Activated T-cell treated with anti-CD3 and anti-CD28 coated beads, Interleukin-2, amount 50 U/mL, for 24 hours (primary cell): Measurements from ENCODE around the gene FBLIM1.
A peak's percentile ranks its signal among the peaks of the same experiment; 100 is the strongest.

Experiments used
- DNase-seq: peaks from one replicate; pipeline ENCODE4 v3.0.0-alpha.2; 2020
- H3K27ac Mint-ChIP-seq: 2 replicates; pipeline ENCODE4 v1.8.0; 2020; ENCODE audit warnings: mild to moderate bottlenecking, mixed read lengths
- H3K27me3 Mint-ChIP-seq: 2 replicates; pipeline ENCODE4 v1.8.0; 2020; ENCODE audit warnings: mixed read lengths
- H3K36me3 Mint-ChIP-seq: 2 replicates; pipeline ENCODE4 v1.8.0; 2020; ENCODE audit warnings: low read depth, mixed read lengths
- H3K4me1 Mint-ChIP-seq: 2 replicates; pipeline ENCODE4 v1.8.0; 2020; ENCODE audit warnings: low read depth, mixed read lengths
- H3K4me3 Mint-ChIP-seq: 2 replicates; pipeline ENCODE4 v1.8.0; 2020; ENCODE audit warnings: mild to moderate bottlenecking, moderate library complexity, mixed read lengths
- H3K9me3 Mint-ChIP-seq: 2 replicates; pipeline ENCODE4 v1.8.0; 2020; ENCODE audit warnings: mixed read lengths

The FBLIM1 gene, protein sequence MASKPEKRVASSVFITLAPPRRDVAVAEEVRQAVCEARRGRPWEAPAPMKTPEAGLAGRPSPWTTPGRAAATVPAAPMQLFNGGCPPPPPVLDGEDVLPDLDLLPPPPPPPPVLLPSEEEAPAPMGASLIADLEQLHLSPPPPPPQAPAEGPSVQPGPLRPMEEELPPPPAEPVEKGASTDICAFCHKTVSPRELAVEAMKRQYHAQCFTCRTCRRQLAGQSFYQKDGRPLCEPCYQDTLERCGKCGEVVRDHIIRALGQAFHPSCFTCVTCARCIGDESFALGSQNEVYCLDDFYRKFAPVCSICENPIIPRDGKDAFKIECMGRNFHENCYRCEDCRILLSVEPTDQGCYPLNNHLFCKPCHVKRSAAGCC

DNA sequence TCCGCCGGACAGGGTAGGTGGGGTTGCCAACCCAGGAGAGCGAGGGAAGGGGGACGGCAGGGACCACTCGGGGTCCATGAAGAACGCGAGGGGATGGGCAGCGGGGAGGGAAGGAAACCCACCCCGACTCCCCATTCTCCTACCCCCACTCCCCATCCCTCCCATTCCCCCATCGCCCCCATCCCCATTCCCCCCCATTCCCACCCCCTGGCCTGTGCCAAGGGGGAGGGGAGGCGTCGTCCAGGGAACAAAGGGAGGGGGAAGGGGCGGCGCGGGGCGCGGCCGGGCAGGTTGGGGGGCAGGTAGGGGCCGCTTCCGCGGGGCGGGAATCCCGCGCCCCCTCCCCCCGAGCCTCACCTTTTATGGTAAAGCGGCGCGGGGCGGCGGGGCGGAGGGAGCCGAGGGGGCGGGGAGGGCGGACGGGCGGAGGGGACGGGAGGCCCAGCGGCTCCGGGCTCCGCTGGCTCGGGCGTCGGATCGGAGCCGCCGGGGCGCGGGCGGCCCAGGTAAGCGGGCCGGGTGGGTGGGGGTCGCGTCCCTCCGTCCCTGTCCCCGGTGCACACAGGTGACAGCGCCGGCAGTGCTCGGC is at the start of gene FBLIM1:
Gene FBLIM1 (plus strand): TSS at position 453 of the 589 bp plus-strand sequence. CDS start 6,189 bp downstream, outside the sequence.
- H3K9me3 Mint-ChIP-seq = no peaks in the 10 kb centered on the region
- H3K27ac Mint-ChIP-seq = no peak within 1 kb of the TSS
- peak within 1 kb of the TSS; percentile 59 for H3K4me3 Mint-ChIP-seq
- H3K36me3 Mint-ChIP-seq = no peaks in the 10 kb centered on the region
- DNase-seq = no peak
- H3K27me3 Mint-ChIP-seq = peaks cover 62% of the 10 kb centered on the region
- H3K4me1 Mint-ChIP-seq = peaks cover 18% of the 10 kb centered on the region

DNA sequence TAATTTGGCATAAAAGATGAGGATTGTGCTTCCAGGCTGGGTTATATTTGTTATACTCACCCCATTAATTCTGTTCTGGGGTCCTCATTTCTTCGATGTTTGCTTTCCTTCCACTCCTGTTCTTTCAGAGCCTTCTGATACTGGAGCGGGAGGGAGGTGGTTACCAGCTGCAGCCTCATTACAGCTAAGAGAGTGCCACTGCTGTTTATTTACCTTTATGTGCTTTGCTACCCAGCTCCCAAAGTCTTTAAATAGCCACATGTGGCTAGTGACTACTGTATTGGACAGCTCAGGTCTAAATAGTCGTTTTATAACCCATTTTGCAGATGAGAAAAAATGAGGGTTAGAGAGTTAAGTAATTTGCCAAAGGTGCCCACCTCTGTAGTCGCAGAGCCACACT is 49.4 kb upstream of the FBLIM1 start:
- Mint-ChIP-seq H3K27me3 (no peaks in the 10 kb centered on the region), H3K4me3 (no peak overlapping the region), H3K4me1 (peaks cover 14% of the 10 kb centered on the region), H3K36me3 (peaks cover 21% of the 10 kb centered on the region), H3K27ac (no peak overlapping the region), H3K9me3 (no peaks in the 10 kb centered on the region)
- DNase-seq = no peak

DNA sequence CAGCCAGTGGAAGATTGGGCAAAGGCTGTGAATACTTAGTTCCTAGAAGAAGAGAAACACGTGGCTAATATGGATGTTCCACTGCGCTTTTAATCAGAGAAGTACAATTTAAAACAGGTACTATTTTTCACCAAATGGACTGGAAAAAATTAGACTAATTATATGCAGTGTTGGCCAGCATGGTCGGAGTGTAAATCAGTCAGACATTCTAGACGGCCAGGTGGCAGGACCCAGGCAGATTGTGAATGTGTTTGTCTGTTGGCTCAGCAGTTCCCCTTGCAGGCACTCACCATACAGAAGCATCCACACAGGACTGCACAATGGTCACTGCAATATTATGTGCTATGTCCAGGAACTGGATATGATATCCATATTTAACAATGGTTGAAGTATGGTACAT is 46.4 kb upstream of the FBLIM1 start:
- DNase-seq = no peak
- peaks cover 26% of the 10 kb centered on the region for H3K36me3 Mint-ChIP-seq
- no peak overlapping the region for H3K27ac Mint-ChIP-seq
- no peaks in the 10 kb centered on the region for H3K9me3 Mint-ChIP-seq
- H3K4me1 Mint-ChIP-seq = peaks cover 10% of the 10 kb centered on the region
- no peak overlapping the region for H3K4me3 Mint-ChIP-seq
- no peaks in the 10 kb centered on the region for H3K27me3 Mint-ChIP-seq

DNA sequence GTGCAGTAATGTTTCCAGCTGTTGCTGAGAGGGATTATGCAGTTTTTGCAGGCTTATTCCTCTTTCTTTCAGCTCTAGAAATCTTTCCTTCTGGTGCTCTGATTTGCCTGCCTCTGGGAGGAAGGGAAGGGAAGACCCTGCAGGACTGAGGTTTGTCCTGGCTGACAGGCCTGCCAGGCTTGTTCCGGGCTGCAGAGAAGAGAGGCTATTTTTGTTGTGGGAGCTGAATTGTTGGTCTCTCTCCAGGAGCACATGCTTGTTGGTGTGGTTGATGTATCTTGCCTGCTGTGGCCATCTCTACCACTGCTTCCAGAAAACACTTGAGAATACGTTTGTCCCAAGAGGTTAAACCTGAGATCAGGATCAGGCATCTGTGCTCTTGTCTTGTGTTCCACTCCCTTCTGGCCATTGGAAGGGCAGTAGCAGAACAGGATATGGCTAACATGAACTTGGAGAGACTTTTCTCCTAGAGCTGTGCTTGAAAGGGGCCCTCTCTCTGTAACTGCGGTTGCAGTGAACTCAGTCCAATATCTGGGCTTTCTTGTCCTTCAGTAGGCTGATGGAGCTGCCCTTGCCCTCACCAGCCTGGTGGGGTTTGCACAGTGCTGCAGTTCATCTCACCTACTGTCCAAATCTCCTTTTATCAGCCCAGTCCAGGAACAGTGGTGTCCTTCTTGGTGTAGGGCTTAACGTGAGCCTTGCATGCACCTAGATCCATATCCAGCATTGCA is 44.0 kb upstream of the FBLIM1 start:
- H3K9me3 Mint-ChIP-seq = no peaks in the 10 kb centered on the region
- no peak overlapping the region for H3K4me3 Mint-ChIP-seq
- no peaks in the 10 kb centered on the region for H3K27me3 Mint-ChIP-seq
- DNase-seq = no peak
- H3K27ac Mint-ChIP-seq = peak overlapping the region; percentile 57
- peaks cover 8% of the 10 kb centered on the region for H3K4me1 Mint-ChIP-seq
- peaks cover 48% of the 10 kb centered on the region for H3K36me3 Mint-ChIP-seq

DNA sequence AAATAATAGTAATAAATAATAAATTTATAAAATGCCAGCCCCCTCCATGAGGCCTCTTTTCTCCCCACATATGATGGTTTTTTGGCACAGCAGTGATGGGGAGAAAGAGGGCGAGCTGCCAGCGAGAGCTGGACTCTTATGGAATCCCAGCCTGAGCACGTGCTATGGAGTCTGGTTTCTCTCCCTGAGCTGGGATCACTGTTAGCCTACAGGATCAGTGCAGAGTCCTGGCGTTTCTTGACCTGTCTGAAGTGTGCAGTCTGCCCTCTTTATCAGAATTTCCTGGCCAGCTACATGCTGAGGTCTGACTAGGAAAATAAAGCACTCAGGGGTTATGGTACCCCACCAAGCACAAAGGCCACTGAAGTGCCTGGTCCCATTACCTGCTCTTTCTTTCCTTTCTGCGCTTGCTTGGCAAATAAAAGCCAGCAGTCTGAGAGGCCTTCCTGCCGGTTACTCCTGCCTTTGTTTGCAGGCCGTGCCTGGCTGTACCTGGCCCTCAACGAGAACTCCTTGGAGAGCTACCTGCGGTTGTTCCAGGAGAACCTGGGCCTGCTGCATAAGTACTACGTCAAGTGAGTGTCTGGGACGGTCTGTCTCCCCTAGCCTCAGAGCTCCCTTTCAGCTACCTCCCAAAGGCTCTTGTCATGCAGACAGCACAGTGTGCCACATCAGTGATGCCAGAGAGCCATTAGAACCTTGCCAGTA is 41.0 kb upstream of the FBLIM1 start:
- no peak overlapping the region for H3K4me3 Mint-ChIP-seq
- H3K27me3 Mint-ChIP-seq = no peaks in the 10 kb centered on the region
- no peaks in the 10 kb centered on the region for H3K9me3 Mint-ChIP-seq
- no peak for DNase-seq
- H3K36me3 Mint-ChIP-seq = peaks cover 71% of the 10 kb centered on the region
- H3K4me1 Mint-ChIP-seq = peaks cover 1% of the 10 kb centered on the region
- no peak overlapping the region for H3K27ac Mint-ChIP-seq

DNA sequence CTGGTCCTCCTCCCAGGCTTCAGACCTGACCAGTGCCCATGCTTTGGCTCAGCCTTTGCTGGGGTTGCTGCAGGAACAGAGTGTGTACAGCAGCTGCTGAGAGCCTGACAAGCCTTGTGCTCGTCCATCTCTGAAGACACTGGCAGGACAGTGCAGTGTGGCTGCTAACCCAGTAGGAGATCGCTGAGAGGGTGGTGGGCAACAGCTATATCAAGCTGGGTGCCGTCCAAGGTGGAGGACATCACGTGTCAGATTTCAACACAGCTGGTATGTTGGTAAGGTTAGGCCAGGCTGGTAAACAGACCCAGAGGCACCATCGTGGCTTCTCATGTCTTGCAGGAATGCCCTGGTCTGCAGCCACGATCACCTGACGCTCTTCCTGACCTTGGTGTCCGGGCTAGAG is 40.4 kb upstream of the FBLIM1 start:
- Mint-ChIP-seq H3K4me3 (no peak overlapping the region), H3K36me3 (peaks cover 77% of the 10 kb centered on the region), H3K4me1 (peaks cover 1% of the 10 kb centered on the region), H3K27ac (no peak overlapping the region), H3K27me3 (no peaks in the 10 kb centered on the region), H3K9me3 (no peaks in the 10 kb centered on the region)
- no peak for DNase-seq

DNA sequence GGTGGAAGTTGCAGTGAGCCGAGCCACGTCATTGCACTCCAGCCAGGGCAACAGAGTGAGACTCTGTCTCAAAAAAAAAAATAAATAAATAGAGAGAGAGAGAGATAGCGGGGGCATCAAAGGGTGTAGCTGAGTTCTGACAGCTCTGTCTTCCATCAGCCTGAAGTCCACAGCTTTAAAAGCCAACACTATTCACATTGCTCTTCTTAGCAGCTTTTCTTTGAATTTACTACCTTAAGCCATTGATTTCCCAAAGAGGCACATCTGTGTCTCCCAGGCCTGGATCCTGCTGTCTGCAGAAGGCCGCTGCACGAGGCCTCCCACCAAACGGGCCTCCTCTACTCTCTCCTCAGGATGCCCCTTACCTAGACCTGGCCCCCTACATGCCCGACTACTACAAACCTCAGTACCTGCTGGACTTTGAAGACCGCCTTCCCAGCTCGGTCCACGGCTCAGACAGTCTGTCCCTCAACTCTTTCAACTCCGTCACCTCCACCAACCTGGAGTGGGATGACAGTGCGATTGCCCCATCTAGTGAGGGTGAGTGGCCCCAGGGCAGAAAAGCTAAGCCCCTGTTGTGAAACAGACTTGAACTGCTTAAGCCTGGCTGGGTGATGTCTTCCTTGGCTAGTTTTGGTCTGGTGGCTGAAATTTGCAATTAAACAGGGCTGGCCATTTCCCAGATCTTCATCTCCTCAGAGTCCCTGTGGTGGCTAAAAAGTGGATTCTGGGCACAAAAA is 39.0 kb upstream of the FBLIM1 start:
- Mint-ChIP-seq H3K27me3 (no peaks in the 10 kb centered on the region), H3K4me3 (no peak overlapping the region), H3K9me3 (no peaks in the 10 kb centered on the region), H3K4me1 (peaks cover under 1% of the 10 kb centered on the region), H3K36me3 (peaks cover 79% of the 10 kb centered on the region), H3K27ac (no peak overlapping the region)
- no peak for DNase-seq

DNA sequence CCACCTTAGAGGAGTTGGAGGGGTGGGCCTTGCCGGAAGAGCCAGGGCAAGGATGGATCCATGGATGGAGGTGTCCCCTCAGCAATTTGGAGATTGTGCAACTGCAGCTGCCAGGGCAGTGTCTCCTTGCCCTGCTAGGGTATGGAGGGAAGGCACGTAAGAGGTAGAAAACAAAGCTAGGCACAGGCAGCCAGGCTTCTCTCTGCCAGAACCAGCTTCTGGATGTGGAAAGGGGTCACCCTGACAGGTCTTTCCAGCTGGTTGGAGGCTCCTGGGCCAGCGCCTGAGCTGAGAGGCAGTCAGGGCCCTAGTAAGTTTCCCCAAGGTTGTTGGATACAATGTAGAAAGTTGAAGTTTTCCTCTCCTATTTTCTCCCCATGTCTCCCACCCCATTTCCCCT is 37.7 kb upstream of the FBLIM1 start:
- H3K36me3 Mint-ChIP-seq = peaks cover 79% of the 10 kb centered on the region
- H3K9me3 Mint-ChIP-seq = no peaks in the 10 kb centered on the region
- H3K4me3 Mint-ChIP-seq = no peak overlapping the region
- H3K27ac Mint-ChIP-seq = no peak overlapping the region
- no peak for DNase-seq
- no peaks in the 10 kb centered on the region for H3K4me1 Mint-ChIP-seq
- no peaks in the 10 kb centered on the region for H3K27me3 Mint-ChIP-seq

DNA sequence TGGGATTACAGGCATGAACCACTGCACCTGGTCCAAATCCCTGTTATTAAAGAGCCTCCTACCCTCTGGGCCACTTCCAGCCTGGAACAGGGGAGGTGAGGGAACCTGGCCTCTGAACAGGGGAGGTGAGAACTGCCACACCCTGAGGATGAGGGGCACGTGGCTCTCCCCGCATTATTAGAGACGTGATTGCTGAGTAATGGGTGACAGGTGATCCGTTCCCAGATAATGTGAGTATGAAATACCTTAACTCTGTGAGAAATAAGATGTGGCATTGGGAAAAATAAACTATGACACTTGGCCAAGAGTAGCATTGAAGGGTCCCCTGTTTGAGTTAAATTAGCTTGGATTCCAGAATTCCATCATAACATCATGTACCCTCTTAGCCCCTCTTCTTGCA is 36.2 kb upstream of the FBLIM1 start:
- H3K27me3 Mint-ChIP-seq = no peaks in the 10 kb centered on the region
- no peak overlapping the region for H3K27ac Mint-ChIP-seq
- peaks cover 82% of the 10 kb centered on the region for H3K36me3 Mint-ChIP-seq
- H3K4me3 Mint-ChIP-seq = no peak overlapping the region
- H3K9me3 Mint-ChIP-seq = no peaks in the 10 kb centered on the region
- no peak for DNase-seq
- no peaks in the 10 kb centered on the region for H3K4me1 Mint-ChIP-seq

DNA sequence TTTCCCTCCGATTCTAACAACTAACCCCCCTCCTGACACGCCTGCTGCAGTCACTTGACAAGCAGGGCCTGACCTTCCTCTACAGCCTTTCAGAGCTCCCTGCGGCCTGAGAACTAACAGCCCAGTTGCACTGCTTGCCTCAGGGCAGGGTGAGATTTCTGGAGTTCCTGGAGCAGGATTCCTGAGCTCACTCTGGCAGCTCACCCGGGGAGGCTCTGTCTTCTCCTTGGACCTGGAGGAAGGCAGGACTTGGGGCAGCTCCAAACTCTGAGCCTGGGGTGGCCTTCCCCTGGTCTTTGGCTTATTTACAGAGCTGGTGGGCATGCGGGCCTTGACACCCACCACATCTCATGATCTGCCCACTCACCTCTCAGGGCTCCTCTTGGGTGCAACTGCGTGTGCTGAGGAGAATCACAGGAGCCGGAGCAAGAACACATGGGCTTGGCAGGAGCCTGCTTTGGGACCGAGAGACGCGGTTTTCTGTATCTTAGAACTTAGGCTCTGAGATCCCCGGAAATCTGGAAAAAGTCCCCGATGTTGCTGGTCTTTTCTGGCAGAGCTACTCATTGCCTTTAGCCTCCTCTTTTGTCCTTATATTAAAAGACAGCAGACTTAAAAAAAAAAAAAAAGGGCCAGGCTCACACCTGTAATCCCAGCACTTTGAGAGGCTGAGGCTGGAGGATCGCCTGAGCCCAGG is 35.6 kb upstream of the FBLIM1 start:
- H3K27me3 Mint-ChIP-seq = no peaks in the 10 kb centered on the region
- peaks cover 82% of the 10 kb centered on the region for H3K36me3 Mint-ChIP-seq
- no peak overlapping the region for H3K4me3 Mint-ChIP-seq
- no peak overlapping the region for H3K27ac Mint-ChIP-seq
- H3K9me3 Mint-ChIP-seq = no peaks in the 10 kb centered on the region
- H3K4me1 Mint-ChIP-seq = no peaks in the 10 kb centered on the region
- no peak for DNase-seq

DNA sequence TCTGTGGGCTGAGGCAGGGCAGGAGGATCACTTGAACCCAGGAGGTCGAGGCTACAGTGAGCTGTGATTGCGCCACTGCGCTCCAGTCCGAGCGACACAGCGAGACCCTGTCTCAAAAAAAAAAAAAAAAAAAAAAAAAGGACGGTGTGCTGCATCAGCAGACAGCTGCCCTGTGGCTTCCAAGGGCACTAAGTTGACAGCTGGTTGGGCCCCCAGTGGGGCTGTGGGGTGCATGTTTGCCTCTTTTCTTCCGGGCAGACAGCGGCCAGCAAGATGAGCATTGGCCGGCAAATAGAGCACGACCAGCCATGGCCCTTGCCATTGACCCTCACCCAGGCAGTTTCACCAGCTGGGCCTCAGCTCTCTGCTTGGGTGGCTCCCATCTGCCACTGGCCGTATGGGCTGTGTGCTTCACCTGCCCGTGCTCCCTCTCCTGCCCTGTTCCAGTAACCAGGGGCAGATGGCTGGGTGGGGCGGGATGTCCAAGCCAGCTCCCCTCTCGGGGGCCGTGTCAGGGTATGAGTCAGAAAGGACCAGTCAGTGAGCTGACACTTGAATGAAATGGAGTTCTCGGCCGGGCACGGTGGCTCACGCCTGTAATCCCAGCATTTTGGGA is 34.9 kb upstream of the FBLIM1 start:
- Mint-ChIP-seq H3K27me3 (no peaks in the 10 kb centered on the region), H3K27ac (no peak overlapping the region), H3K4me3 (no peak overlapping the region), H3K36me3 (peaks cover 82% of the 10 kb centered on the region), H3K4me1 (no peaks in the 10 kb centered on the region), H3K9me3 (no peaks in the 10 kb centered on the region)
- no peak for DNase-seq

DNA sequence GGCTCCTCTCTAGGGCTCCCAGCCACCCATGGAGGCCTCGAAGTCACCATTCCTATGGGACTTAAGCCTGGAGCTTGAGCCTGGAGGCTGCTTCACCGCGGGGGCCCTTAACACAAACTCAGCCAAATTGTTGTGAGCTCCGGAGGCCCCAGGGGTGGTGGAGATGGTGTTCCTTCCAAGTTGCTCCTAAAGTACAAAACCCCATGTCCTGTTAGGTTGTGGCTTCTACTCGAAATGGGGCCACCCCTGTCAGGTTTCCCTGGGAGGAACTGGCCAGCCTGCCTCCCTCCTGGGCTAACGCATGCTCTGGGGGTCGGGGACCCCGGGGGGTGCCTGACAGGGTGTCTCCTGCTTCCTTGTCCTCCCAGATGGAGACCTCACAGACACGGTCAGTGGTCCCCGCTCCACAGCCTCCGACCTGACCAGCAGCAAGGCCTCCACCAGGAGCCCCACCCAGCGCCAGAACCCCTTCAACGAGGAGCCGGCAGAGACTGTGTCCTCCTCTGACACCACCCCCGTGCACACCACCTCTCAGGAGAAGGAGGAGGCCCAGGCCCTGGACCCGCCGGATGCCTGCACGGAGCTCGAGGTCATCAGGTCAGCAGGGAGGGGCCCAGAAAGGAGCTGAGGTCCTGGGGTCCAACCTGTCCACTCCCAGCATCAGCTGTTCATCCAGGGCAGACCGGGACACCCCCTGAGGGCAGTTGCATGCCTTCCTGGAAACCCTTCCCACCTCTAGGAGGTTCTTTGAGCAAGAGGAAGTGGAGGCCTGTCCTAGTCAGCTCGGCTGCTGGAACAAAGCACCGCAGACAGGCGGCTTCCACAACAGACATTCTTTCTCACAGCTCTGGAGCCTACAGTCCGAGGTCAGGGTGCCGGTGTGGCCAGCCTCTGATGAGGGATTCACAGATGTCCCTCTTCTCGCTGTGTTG is 33.4 kb upstream of the FBLIM1 start:
- H3K4me1 Mint-ChIP-seq = no peaks in the 10 kb centered on the region
- DNase-seq = no peak
- no peaks in the 10 kb centered on the region for H3K27me3 Mint-ChIP-seq
- H3K4me3 Mint-ChIP-seq = no peak overlapping the region
- H3K27ac Mint-ChIP-seq = no peak overlapping the region
- H3K9me3 Mint-ChIP-seq = no peaks in the 10 kb centered on the region
- peaks cover 79% of the 10 kb centered on the region for H3K36me3 Mint-ChIP-seq
